NCI-H345 treated with DMSO at 0.1 percent for 48 hours (cell line): ENCODE data around the gene PLP1.

Experiments used
- DNase-seq: peaks from one replicate; lab custom pipeline; 2025; ENCODE audit not compliant: unreplicated experiment; lab: John Stamatoyannopoulos, UW

The PLP1 gene

GRCh38 chrX:103823591-103823990 lies 47.0 kb downstream of the PLP1 start:
- no peak for DNase-seq

- no peak for DNase-seq
Observed at GRCh38 chrX:103825881-103826280, 49.2 kb downstream of the PLP1 start.

GRCh38 chrX:103828529-103828928 lies 51.9 kb downstream of the PLP1 start:
- DNase-seq = no peak

GRCh38 chrX:103830848-103831247 lies 54.2 kb downstream of the PLP1 start:
- no peak for DNase-seq

DNA sequence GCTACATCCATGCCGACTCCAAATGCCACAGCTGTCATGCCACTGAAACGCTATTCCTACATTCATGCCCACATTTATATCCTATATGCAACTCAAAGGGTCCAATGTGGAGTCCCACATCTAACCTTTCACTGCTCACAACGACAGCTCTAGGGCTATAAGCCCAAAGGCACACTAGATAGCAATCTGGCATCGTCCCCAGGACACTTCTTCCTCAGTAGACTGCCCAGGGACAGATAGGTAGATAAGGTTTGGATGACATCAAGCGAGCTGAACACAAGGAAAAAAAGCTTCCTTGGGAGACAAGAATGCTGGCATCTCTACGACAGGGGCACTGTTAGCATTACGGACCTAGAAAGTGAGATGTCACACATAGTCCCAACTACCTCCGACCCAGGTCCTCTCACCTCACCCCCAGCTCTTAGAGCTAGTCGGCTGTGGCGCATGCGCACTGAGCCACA lies 54.7 kb downstream of the PLP1 start:
- no peak for DNase-seq

DNA sequence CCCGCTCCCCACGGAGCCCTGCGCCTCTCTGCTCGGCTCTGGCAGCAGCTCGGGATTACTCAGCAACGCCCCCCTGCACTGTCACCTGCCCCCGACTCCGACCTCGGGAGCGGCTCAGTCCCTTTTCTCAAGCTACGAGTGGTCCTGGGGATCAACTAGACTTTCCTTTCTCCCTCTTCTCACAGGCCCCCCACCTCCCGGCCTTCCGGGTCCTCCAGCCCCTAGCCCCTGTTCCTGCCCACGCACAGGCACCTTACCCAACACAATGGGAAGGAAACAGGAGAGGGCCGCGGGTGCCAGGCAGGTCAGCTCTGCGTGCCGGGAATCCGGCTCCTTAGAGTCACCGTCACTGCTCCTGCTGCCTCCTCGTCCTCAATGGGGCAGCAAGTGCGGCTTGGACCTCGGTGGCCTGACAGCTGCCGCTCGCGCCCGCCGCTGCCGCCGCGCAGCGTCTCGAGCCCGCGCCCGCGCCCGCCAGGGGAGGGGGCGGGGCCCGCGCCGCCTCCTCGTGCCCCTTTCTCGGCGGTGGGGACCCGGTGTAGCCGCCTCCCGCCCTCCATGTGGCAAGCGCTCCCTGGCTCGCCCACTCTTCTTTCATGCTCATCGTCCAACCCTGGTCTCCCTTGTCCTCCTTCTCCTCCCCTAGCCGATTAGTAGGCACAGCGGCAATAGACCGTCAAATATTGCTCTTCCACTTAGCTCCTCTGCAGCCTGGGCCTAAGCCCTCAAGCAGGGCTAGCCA lies 55.3 kb downstream of the PLP1 start, which contains the start of gene RAB9B:
Gene RAB9B (minus strand): TSS at position 455 of the 742 bp plus-strand sequence. CDS start 6,473 bp downstream, outside the sequence.
- peak; percentile 69 for DNase-seq

- DNase-seq = no peak
Observed at GRCh38 chrX:103839404-103839803, 62.8 kb downstream of the PLP1 start.
